Activated CD4-positive, alpha-beta T cell treated with anti-CD3 and anti-CD28 coated beads for 1 hour (primary cell): ENCODE data around the gene IL27RA.

Experiments
- DNase-seq: peaks from one replicate; pipeline ENCODE4 v3.0.0-alpha.2; 2020

The IL27RA gene

GRCh38 chr19:14031719-14032480, at the start of gene IL27RA:
IL27RA (plus strand) TSS chr19:14031762; CDS start chr19:14031873, 111 bp downstream.
- DNase-seq = peak; percentile 76

DNA sequence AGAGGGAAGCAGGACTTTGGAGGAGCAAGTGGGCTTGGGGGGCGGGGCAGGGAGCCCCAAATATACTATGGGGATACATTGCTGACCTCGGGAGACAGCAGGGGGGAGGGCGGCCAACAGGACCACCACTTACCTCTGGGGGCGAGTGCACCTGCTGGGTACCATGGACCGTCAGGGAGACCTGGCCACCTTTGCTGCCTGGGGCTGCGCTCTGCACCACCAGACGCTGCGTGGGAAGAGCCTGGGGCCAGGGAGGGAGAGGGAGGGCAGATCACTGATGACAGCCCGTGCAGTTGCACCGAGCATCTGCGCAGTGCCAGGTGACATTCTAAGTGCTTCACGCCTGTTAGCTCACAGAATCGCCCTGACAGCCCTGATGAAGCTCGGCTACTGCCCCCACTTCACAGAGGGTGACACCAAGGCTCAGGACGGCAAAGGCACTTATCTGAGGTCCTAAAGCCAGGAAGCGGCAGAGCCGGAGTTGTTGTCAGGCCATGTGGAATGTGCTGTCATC, 49.5 kb upstream of the IL27RA start:
- no peak for DNase-seq

DNA sequence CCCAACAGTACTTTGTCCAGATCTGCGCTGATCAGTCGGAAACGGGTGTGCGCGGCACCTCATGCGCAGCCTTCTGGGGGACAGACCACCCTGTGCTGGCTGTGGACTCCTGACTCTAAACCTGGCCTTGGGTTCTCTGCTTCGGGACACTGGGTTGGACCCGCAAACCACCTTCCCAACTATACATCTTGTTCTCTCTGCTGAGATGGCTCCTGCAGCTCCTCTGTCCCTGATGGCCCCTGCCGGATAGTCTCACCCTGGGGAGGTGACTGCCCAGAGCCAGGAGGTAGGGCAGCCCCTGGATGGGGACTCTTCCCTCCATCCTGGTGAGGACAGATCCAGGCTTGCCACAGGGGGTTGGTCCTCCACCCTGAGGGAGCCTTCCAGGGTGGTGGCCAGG, 48.8 kb upstream of the IL27RA start:
- no peak for DNase-seq

- no peak for DNase-seq
These were observed 48.2 kb upstream of the IL27RA start for GRCh38 chr19:13983213-13983889.

GRCh38 chr19:13984186-13984585, 47.4 kb upstream of the IL27RA start:
- no peak for DNase-seq

GRCh38 chr19:13984875-13985741, 46.5 kb upstream of the IL27RA start:
- DNase-seq = no peak

- DNase-seq = no peak
These were observed 45.7 kb upstream of the IL27RA start for GRCh38 chr19:13985771-13986347.

GRCh38 chr19:13986348-13986904, 45.1 kb upstream of the IL27RA start:
- DNase-seq = peak; percentile 97

DNA sequence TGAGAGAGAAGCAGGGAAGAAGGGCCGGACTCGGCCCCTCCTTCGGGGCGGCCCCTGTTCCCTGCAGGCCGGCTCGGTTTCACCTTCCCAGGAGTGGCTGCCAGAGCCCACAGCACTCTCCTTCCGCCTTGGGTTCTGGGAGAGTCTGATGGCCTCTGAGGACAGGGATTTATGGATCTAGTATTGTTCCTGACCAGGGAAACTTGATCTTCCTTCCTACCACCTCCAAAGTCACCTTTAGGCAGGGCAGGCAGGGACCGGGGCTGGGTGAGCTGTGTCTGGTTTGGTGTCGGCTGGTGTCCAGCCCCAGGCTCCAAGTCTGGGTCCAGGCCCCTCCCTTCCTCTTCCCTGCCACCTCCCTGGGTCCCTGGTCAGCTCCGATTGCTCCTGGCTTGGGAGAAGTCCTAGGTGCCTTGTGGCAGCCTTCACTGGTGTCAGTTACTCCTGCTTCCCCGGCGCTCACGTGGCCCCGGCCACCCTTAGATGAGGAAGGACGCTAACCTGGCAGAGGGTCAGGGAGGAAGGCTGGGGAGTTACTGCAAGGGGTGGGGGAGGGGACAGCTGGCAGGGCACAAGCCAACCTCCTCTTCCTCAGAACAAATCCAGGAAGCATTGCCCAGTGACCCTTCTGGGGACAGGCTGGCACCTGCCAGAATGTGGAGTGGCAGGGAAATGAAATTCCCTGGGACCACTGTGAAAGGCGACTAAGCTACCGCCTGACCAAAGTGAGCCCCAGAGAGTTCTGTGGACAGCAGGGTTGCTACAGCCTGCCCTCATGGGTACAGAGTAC, 44.3 kb upstream of the IL27RA start:
- no peak for DNase-seq

DNA sequence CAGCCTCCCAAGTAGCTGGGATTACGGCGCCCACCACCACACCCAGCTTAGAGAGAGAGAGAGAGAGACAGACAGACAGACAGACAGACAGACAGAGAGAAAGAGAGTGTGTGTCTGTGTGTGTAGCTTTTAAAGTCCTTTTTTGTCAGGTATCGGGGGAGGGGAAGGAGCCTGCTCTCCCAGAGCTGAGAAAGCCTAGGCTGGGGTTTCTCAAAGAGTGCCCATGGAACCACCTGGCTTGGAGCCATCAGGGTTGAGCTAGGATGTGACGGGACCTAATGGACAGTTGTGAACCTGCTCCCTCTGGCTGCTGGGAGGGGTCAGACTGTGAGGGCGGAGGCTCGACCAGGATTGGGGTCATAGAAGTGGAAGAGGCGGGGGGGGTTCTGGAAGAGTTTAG, 42.1 kb upstream of the IL27RA start:
- DNase-seq = no peak

GRCh38 chr19:13990085-13990484, 41.5 kb upstream of the IL27RA start:
- DNase-seq = no peak

DNA sequence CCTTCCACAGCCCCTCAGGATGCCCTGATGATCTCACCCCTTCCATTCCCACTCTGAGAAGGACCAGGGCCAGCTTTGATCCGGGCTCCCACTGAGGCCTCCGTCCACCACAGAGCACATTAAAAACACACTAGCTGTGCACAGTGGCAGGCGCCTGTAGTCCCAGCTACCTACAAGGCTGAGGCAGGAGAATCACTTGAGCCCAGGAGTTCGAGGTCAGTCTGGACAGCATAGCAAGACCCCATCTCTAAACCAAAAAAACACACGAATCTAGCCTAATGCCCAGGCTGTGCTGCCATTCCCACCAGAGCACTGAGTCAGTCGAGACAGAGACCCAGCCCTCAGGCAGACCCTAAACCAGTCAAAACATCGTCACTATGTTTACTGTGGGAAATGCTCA, 39.5 kb upstream of the IL27RA start:
- DNase-seq = no peak

GRCh38 chr19:13993590-13994300, 37.8 kb upstream of the IL27RA start:
- no peak for DNase-seq

DNA sequence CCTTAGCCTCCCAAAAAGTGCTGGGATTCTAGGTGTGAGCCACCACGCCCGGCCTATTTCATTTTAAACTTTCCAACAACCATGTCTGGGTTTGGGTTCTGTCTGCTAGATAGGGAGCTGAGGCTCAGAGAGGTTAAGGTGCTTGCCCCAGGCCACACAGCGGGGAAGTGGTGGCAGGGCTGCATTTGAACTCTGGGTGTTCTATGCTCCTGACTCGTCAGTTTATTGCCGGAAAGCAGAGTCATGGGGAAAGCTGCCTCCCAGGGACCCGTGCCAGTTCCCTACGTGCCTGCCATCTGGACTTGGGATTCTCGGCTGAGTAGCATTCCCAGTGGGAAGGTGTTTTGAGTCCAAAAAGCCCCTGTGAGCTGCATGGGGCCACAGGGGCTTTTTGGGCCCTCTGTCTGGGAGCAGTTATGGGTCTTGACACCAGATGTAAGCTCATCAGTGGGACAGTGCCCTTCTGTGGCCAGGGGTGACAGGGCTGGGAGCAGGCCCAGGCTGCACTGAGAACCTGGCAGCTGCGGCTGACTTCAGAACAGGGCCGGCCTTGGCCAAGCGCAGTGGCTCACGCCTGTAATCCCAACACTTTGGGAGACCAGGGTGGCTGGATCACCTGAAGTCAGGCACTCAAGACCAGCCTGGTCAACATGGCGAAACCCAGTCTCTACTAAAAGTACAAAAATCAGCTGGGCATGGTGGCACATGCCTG, 36.4 kb upstream of the IL27RA start:
- DNase-seq = no peak

DNA sequence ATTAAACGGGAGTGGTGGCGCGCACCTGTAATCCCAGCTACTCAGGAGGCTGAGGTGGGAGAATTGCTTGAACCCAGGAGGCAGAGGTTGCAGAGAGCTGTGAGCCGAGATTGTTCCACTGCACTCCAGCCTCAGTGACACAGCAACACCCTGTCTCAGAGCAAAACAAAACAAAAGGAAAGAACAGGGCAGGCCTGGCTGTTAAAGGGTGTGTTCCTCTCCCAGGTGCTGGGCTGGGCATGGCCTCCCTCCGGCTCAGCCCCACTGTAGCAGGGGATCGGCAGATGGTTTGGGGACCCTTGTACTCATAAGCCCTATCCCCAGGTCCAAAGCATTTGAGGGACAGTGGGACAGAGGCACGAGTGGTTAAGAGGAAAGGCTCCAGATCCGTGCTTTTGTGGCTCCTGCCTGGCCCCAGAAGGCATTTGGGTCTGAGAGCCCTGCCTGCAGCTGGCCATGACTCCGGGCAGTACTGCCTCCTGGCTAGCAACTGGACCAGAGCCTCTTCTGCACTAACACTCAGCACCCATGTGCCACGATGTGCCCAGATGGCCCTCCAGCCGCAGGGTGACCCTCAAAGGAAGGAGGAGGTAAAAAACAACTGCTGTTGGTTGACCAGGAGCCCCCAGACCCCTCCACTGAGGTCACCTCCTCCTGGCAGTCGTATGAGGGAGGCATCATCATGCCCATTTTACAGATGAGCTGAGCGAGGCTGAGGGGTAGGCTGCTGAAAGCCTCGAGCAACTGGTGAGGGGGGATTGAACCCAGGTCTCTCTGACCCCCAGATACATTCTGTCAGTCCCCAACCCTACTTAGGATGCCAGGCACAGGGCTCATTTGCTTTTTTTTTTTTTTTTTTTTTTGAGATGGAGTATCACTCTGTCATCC, 35.4 kb upstream of the IL27RA start:
- DNase-seq = no peak

DNA sequence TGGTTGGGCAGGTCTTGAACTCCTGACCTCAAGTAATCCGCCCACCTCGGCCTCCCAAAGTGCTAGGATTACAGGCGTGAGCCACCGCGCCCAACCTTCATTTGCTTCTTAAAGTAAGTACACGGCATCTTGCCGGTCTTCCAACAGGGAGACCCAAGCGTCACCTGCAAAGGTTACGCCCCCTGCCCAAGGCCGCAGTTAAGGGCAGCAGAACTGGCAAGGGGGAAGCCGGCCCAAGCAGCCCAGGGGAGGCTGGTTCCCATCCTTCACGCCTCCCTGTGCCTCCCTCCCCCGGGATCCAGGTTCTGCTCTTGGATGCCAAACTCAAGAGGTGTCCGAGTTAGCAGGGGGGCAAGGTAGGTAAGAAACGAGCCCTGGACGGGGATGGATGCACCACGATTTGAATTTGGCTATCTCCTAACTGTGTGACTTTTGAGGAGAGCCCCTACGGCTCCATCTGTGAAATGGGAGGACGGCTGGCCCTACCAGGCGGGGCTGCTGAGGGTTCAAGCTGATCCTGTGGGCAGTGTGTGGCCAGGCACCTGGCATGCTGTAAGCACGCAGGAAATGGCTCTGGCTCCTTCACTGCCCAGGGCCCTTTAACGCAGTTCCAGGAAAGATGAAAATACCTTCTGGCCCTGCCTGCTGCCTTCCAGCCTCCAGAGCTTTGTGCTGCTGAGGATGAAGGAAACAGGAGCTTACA, 34.5 kb upstream of the IL27RA start:
- DNase-seq = no peak

GRCh38 chr19:13997631-13997962, 34.0 kb upstream of the IL27RA start:
- DNase-seq = no peak

DNA sequence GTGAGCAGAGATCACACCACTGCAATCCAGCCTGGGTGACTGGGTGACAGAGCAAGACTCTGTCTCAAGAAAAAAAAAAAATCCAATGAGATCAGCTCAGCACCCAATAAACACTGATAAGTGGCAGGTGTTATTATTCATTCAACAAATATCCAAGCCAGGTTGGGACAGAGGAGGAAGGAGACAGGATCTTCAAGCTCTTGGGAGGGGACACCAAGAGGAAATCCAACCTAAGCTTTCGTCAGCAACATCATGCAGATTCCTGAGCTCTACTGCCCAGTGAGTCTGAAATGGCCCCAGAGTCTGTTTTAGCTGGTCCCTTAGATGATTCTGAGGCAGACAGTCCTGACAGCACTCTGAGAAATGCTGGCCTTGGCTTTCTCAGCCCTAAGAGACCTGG, 33.1 kb upstream of the IL27RA start:
- DNase-seq = no peak

- no peak for DNase-seq
These were observed 32.5 kb upstream of the IL27RA start for GRCh38 chr19:13999085-13999484.
